Measurements from ENCODE around the gene GPR146.
A peak's percentile ranks its signal among the peaks of the same experiment; 100 is the strongest.
"Not testable (repeated sequence)": the region's sequence is repeated elsewhere in the genome, so short reads cannot be mapped to it uniquely, and the experiment has no call there.

GPR146 gene

DNA sequence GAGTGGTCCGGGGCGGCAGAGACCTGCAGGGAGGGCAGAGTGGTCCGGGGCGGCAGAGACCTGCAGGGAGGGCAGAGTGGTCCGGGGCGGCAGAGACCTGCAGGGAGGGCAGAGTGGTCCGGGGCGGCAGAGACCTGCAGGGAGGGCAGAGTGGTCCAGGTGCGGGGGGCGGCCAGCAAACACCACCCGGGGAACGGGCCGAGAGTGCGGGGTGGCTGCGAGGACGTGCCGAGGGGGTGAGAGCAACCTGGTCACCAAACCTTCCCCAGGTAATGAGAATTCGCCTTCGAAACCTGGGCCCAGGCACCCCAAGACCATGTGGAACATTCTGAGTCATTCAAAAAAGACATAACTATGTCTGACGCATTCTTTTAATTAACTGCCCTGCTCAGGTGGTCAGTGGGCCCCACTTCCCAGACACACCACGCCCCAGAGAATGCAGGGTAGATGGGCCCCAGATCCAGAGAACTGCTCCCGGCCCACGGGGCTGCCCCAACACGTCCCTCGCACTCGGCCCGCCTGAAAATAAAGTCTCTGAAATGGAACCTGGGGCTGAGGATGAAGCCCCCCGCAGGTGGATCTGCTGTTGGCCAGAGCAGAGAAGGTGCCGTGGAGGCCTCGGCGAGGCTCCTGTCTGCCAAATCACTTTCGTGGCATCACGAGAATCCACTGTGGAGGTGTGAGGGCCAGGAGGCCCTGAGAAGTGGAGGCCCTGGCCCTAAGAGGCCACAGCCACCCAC lies 12.5 kb upstream of the GPR146 start:
- Mint-ChIP-seq H3K27me3 (no peaks in the 10 kb centered on the region), H3K9me3 (no peaks in the 10 kb centered on the region), H3K27ac (ENCODE audit: low read depth) (no peak overlapping the region), H3K36me3 (ENCODE audit: insufficient read depth) (peaks cover 2% of the 10 kb centered on the region), H3K4me1 (peaks cover 46% of the 10 kb centered on the region), H3K4me3 (no peak overlapping the region)
- DNase-seq (ENCODE audit: low spot score in 2 of 2), result no peak
- no peak for ATAC-seq (replicated peaks; ENCODE audit: extremely low read depth, poor library complexity, severe bottlenecking)

GRCh38 chr7:1032536-1033181 lies 11.7 kb upstream of the GPR146 start:
- peaks cover 40% of the 10 kb centered on the region for H3K4me1 Mint-ChIP-seq

DNA sequence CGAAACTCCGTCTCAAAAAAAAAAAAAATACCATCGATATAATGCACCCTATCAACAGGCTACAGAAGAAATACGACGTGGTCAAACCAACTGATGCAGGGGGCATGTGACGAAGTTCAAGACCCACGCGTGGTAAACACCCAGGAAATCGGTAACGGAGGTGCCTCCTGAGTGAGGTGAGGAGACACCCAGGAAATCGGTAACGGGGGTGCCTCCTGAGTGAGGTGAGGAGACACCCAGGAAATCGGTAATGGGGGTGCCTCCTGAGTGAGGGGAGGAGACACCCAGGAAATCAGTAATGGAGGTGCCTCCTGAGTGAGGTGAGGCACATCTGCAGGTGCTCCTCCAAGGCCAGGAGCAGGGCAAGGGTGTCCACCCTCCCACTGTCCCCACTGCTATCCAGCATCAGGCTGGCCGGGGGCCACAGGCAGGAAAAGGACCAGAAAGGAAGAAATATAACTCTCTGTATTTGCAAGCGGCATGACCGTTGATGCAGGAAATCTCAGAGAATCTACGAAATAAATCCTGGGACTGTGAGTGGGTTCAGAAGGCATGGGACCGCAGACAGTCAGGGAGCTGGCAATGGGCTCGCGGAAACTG lies 10.7 kb upstream of the GPR146 start:
- H3K4me3 Mint-ChIP-seq, result peak overlapping the region; percentile 55
- ATAC-seq (replicated peaks; ENCODE audit: extremely low read depth, poor library complexity, severe bottlenecking) (peak; percentile 81), DNase-seq (ENCODE audit: low spot score in 2 of 2) (peak; percentile 28 to 49)
- H3K9me3 Mint-ChIP-seq, result no peaks in the 10 kb centered on the region
- peaks cover 1% of the 10 kb centered on the region for H3K36me3 Mint-ChIP-seq (ENCODE audit: insufficient read depth)
- H3K27me3 Mint-ChIP-seq, result no peaks in the 10 kb centered on the region
- peaks cover 40% of the 10 kb centered on the region for H3K4me1 Mint-ChIP-seq
- H3K27ac Mint-ChIP-seq (ENCODE audit: low read depth), result peak overlapping the region; percentile 73

More at GRCh38 chr7:1032536-1033181, 11.7 kb upstream of the GPR146 start:
- peak overlapping the region; percentile 55 for H3K4me3 Mint-ChIP-seq
- H3K27ac Mint-ChIP-seq (ENCODE audit: low read depth), result peak overlapping the region; percentile 73
- no peaks in the 10 kb centered on the region for H3K9me3 Mint-ChIP-seq
- ATAC-seq (replicated peaks; ENCODE audit: extremely low read depth, poor library complexity, severe bottlenecking), result no peak
- no peaks in the 10 kb centered on the region for H3K27me3 Mint-ChIP-seq
- peaks cover 1% of the 10 kb centered on the region for H3K36me3 Mint-ChIP-seq (ENCODE audit: insufficient read depth)
- DNase-seq (ENCODE audit: low spot score in 2 of 2), result no peak

DNA sequence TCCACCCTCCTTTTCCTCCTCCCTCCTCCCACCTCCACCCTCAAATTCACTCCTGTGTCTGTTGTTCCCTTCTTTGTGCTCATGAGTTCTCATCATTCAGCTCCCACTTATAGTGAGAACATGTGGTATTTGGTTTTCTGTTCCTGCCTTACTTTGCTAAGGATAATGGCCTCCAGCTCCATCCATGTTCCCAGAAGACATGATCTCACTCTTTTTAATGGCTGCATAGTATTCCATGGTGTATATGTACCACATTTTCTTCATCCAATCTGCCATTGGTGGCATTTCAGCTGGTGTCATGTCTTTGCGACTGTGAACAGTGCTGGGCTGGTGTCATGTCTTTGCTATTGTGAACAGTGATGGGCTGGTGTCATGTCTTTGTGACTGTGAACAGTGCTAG lies 9.6 kb upstream of the GPR146 start:
- not testable (repeated sequence) for H3K4me3 Mint-ChIP-seq; ATAC-seq (replicated peaks; ENCODE audit: extremely low read depth, poor library complexity, severe bottlenecking); H3K27me3 Mint-ChIP-seq; H3K9me3 Mint-ChIP-seq; H3K27ac Mint-ChIP-seq (ENCODE audit: low read depth); H3K36me3 Mint-ChIP-seq (ENCODE audit: insufficient read depth); DNase-seq (ENCODE audit: low spot score in 2 of 2)
- peaks cover 30% of the 10 kb centered on the region for H3K4me1 Mint-ChIP-seq

DNA sequence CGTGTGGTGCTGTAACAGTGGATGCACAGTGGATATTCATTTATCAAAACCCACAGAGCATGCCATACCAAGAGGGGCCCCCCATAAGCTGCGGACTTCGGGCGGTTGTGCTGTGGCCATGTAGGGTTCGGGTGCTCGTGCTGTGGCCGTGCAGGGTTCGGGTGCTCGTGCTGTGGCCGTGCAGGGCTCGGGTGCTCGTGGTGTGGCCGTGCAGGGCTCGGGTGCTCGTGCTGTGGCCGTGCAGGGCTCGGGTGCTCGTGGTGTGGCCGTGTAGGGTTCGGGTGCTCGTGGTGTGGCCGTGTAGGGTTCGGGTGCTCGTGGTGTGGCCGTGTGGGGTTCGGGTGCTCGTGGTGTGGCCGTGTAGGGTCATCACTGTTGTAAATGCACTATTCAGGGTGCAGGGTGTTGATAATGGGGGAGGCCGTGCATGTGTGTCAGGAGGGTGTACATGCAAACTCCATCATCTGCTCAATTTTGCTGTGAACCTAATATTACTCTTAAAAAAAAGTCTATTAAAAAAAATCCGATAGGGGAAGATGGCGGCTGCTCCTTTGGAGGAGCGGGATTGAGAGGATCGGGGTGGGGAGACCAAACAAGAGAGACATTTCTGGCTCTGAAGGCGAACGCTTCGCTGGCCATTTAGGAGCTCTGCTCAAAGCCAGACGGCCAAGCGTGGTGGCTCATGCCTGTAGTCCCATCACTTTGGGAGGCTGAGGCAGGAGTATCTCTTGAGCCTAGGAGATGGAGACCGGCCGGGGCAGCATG lies 8.0 kb upstream of the GPR146 start:
- not testable (repeated sequence) for H3K27ac Mint-ChIP-seq (ENCODE audit: low read depth); H3K27me3 Mint-ChIP-seq; DNase-seq (ENCODE audit: low spot score in 2 of 2); ATAC-seq (replicated peaks; ENCODE audit: extremely low read depth, poor library complexity, severe bottlenecking); H3K9me3 Mint-ChIP-seq; H3K36me3 Mint-ChIP-seq (ENCODE audit: insufficient read depth); H3K4me3 Mint-ChIP-seq
- peaks cover 25% of the 10 kb centered on the region for H3K4me1 Mint-ChIP-seq

DNA sequence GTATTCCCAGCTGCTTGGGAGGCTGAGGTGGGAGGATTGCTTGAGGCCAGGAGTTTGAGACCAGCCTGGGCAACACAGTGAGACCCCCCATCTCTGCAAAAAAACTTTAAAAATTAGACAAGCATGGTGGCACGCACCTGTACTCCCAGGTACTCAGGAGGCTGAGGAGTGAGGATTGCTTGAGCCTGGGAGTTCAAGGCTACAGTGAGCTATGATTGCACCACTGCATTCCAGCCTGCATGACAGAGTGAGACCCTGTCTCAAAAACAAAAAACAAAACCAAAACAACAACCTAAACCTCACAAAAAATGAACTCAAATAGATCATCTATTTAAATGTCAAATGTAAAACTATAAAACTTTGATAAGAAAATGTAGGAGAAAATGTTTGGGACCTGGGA lies 4.1 kb upstream of the GPR146 start:
- not testable (repeated sequence) for H3K9me3 Mint-ChIP-seq; H3K27me3 Mint-ChIP-seq; H3K36me3 Mint-ChIP-seq (ENCODE audit: insufficient read depth); H3K4me3 Mint-ChIP-seq; DNase-seq (ENCODE audit: low spot score in 2 of 2); ATAC-seq (replicated peaks; ENCODE audit: extremely low read depth, poor library complexity, severe bottlenecking); H3K27ac Mint-ChIP-seq (ENCODE audit: low read depth)
- peaks cover 33% of the 10 kb centered on the region for H3K4me1 Mint-ChIP-seq

GRCh38 chr7:1040790-1041189 lies 3.6 kb upstream of the GPR146 start:
- H3K9me3 Mint-ChIP-seq, result no peaks in the 10 kb centered on the region
- H3K36me3 Mint-ChIP-seq (ENCODE audit: insufficient read depth), result peaks cover 2% of the 10 kb centered on the region
- H3K27ac Mint-ChIP-seq (ENCODE audit: low read depth), result no peak overlapping the region
- peaks cover 38% of the 10 kb centered on the region for H3K4me1 Mint-ChIP-seq
- DNase-seq (ENCODE audit: low spot score in 2 of 2), result no peak
- no peak overlapping the region for H3K4me3 Mint-ChIP-seq
- ATAC-seq (replicated peaks; ENCODE audit: extremely low read depth, poor library complexity, severe bottlenecking), result no peak
- no peaks in the 10 kb centered on the region for H3K27me3 Mint-ChIP-seq

GRCh38 chr7:1041551-1042491 lies 2.5 kb upstream of the GPR146 start:
- H3K27me3 Mint-ChIP-seq, result no peaks in the 10 kb centered on the region
- DNase-seq (ENCODE audit: low spot score in 2 of 2), result peak in 1 of 2 donors; percentile 27
- peaks cover 2% of the 10 kb centered on the region for H3K36me3 Mint-ChIP-seq (ENCODE audit: insufficient read depth)
- H3K4me3 Mint-ChIP-seq, result peak overlapping the region; percentile 27
- H3K27ac Mint-ChIP-seq (ENCODE audit: low read depth), result peak overlapping the region; percentile 67
- peak; percentile 29 for ATAC-seq (replicated peaks; ENCODE audit: extremely low read depth, poor library complexity, severe bottlenecking)
- peaks cover 45% of the 10 kb centered on the region for H3K4me1 Mint-ChIP-seq
- H3K9me3 Mint-ChIP-seq, result no peaks in the 10 kb centered on the region

DNA sequence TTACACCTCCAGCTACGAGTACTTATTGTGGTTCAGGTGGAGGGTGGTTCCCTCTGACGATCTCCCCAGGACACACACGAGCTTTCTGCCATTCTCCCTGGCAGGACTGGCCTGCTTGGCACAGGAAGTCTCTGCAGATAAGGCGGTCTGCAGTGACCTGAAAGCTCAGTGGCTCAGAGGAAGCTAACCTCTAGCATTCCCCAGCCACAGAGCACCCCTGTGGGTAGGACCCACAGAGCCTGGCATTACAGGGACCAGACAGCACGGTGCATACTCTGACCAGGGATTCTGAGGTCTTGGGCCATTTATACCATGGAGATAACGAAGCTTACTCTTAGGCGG lies 1.9 kb upstream of the GPR146 start:
- no peaks in the 10 kb centered on the region for H3K27me3 Mint-ChIP-seq
- DNase-seq (ENCODE audit: low spot score in 2 of 2) (no peak), ATAC-seq (replicated peaks; ENCODE audit: extremely low read depth, poor library complexity, severe bottlenecking) (peak; percentile 5)
- peaks cover 50% of the 10 kb centered on the region for H3K4me1 Mint-ChIP-seq
- peaks cover 2% of the 10 kb centered on the region for H3K36me3 Mint-ChIP-seq (ENCODE audit: insufficient read depth)
- no peaks in the 10 kb centered on the region for H3K9me3 Mint-ChIP-seq
- H3K4me3 Mint-ChIP-seq, result peak overlapping the region; percentile 27
- peak overlapping the region; percentile 67 for H3K27ac Mint-ChIP-seq (ENCODE audit: low read depth)

DNA sequence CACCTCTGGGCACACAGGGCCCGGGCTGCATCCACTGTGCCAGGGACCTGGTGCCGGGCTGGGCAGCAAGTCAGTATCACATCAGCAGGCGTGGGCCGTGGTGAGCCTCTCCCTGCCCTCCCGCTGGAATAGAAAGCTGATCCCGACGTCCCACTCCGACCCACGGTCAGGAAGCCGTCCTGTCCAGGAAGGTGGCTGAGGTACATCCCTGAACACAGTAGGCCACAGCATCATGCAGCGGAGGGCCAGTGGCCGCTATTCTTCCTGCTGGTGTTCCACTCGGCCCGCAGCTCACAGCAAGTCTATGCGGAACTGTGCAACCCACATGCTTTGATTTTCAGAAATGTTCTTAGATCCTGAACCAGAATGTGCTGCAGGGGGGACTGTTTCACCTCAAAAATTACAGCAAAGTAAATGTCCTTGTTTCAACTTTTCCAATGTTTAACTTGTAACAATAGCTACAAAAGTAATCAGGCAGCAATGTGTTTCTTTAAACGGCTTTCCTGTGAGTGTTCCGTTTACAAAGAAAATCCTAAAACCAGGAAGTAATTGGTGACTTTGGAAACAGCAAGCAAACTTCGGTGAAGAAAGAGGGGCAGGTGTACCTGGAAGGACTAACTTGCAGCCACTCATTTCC lies 676 bp upstream of the GPR146 start:
- no peak overlapping the region for H3K27ac Mint-ChIP-seq (ENCODE audit: low read depth)
- peaks cover 50% of the 10 kb centered on the region for H3K4me1 Mint-ChIP-seq

More for the DNA sequence above, 676 bp upstream of the GPR146 start:
- Mint-ChIP-seq H3K36me3 (ENCODE audit: insufficient read depth) (peaks cover 2% of the 10 kb centered on the region), H3K9me3 (no peaks in the 10 kb centered on the region), H3K4me3 (peak overlapping the region; percentile 81), H3K27me3 (no peaks in the 10 kb centered on the region)
- no peak for ATAC-seq (replicated peaks; ENCODE audit: extremely low read depth, poor library complexity, severe bottlenecking)
- DNase-seq (ENCODE audit: low spot score in 2 of 2), result no peak

All from central memory CD8-positive, alpha-beta T cell (primary cell).